SK-N-SH treated with all-trans-retinoic acid at 6 μM for 48 hours (cell line): Measurements from ENCODE around the gene RHNO1.

Source experiments
- ATAC-seq: fragments of 200-7000 bp; cut with Tn5 transposase; 3 replicates; pipeline ENCODE4 v1.9.1; 2020; ENCODE audit warnings: mild to moderate bottlenecking, moderate library complexity
- ARNTL ChIP-seq: fragments of 450-650 bp; formaldehyde crosslinking; IDR thresholded peaks from 2 replicates; pipeline ENCODE4 v1.5.0; 2020; ENCODE audit warnings: low read depth, mild to moderate bottlenecking, moderate library complexity, borderline replicate concordance
- BACH2 ChIP-seq: fragments of 250-450 bp; sonication (Bioruptor Pico); IDR thresholded peaks from 2 replicates; pipeline ENCODE4 v1.9.0; 2021; ENCODE audit warnings: mild to moderate bottlenecking, borderline replicate concordance
- CREB5 ChIP-seq: fragments of 250-450 bp; sonication (Bioruptor Pico); IDR thresholded peaks from 2 replicates; pipeline ENCODE4 v1.5.1; 2020; ENCODE audit warnings: low read depth, mild to moderate bottlenecking, moderate library complexity
- CSDC2 ChIP-seq: fragments of 250-450 bp; sonication (Bioruptor Pico); IDR thresholded peaks from 2 replicates; pipeline ENCODE4 v1.5.0; 2020; ENCODE audit warnings: mild to moderate bottlenecking, moderate library complexity
- GLIS3 ChIP-seq: fragments of 250-450 bp; sonication (Bioruptor Pico); IDR thresholded peaks from 2 replicates; pipeline ENCODE4 v1.5.0; 2020; ENCODE audit warnings: mild to moderate bottlenecking, moderate library complexity
- ISL1 ChIP-seq: fragments of 250-450 bp; sonication (Bioruptor Pico); IDR thresholded peaks from 2 replicates; pipeline ENCODE4 v2.1.2; 2022; ENCODE audit warnings: mild to moderate bottlenecking, moderate library complexity
- OSR1 ChIP-seq: fragments of 250-450 bp; sonication (Bioruptor Pico); IDR thresholded peaks from 2 replicates; pipeline ENCODE4 v1.8.0; 2022; ENCODE audit warnings: moderate library complexity, mild to moderate bottlenecking, inconsistent platforms
- PATZ1 ChIP-seq: fragments of 250-450 bp; sonication (Bioruptor Pico); IDR thresholded peaks from 2 replicates; pipeline ENCODE4 v1.8.0; 2020; ENCODE audit warnings: mild to moderate bottlenecking, moderate library complexity, borderline replicate concordance
- RARB ChIP-seq: fragments of 250-450 bp; sonication (Bioruptor Pico); IDR thresholded peaks from 2 replicates; pipeline ENCODE4 v1.8.0; 2021; ENCODE audit warnings: mild to moderate bottlenecking, moderate library complexity
- SNAI2 ChIP-seq: fragments of 250-450 bp; sonication (Bioruptor Pico); IDR thresholded peaks from 2 replicates; pipeline ENCODE4 v1.5.0; 2020; ENCODE audit warnings: mild to moderate bottlenecking, moderate library complexity
- TCF4 ChIP-seq: fragments of 250-450 bp; sonication (Bioruptor Pico); IDR thresholded peaks from 2 replicates; pipeline ENCODE4 v1.8.0; 2021; ENCODE audit warnings: mild to moderate bottlenecking, moderate library complexity, borderline replicate concordance
- TOX ChIP-seq: fragments of 250-450 bp; sonication (Bioruptor Pico); IDR thresholded peaks from 2 replicates; pipeline ENCODE4 v1.8.0; 2021; ENCODE audit warnings: mild to moderate bottlenecking, moderate library complexity, borderline replicate concordance
- ZC3H10 ChIP-seq: fragments of 250-450 bp; sonication (Bioruptor Pico); IDR thresholded peaks from 2 replicates; pipeline ENCODE4 v1.5.1; 2021; ENCODE audit warnings: mild to moderate bottlenecking, moderate library complexity
- ZFP3 ChIP-seq: fragments of 250-450 bp; sonication (Bioruptor Pico); IDR thresholded peaks from 2 replicates; pipeline ENCODE4 v1.5.0; 2020; ENCODE audit warnings: mild to moderate bottlenecking, moderate library complexity
- ZFP30 ChIP-seq: fragments of 450-650 bp; formaldehyde crosslinking; IDR thresholded peaks from 2 replicates; pipeline ENCODE4 v1.5.0; 2022; ENCODE audit warnings: mild to moderate bottlenecking, moderate library complexity
- ZNF565 ChIP-seq: fragments of 450-650 bp; formaldehyde crosslinking; conservative IDR thresholded peaks from 2 replicates; pipeline ENCODE4 v1.5.0; 2020; ENCODE audit warnings: low read depth, mild to moderate bottlenecking, moderate library complexity
- ZNF70 ChIP-seq: fragments of 450-650 bp; formaldehyde crosslinking; IDR thresholded peaks from 2 replicates; pipeline ENCODE4 v1.5.0; 2020; ENCODE audit warnings: mild to moderate bottlenecking, moderate library complexity
- ZNF8 ChIP-seq: fragments of 450-650 bp; formaldehyde crosslinking; IDR thresholded peaks from 2 replicates; pipeline ENCODE4 v1.5.0; 2020; ENCODE audit warnings: mild to moderate bottlenecking, moderate library complexity
- TF ChIP-seq, protein P1 (sequence below): fragments of 250-450 bp; sonication (Bioruptor Pico); IDR thresholded peaks from 2 replicates; pipeline ENCODE4 v1.5.0; 2020; ENCODE audit warnings: mild to moderate bottlenecking, moderate library complexity

The RHNO1 gene

DNA sequence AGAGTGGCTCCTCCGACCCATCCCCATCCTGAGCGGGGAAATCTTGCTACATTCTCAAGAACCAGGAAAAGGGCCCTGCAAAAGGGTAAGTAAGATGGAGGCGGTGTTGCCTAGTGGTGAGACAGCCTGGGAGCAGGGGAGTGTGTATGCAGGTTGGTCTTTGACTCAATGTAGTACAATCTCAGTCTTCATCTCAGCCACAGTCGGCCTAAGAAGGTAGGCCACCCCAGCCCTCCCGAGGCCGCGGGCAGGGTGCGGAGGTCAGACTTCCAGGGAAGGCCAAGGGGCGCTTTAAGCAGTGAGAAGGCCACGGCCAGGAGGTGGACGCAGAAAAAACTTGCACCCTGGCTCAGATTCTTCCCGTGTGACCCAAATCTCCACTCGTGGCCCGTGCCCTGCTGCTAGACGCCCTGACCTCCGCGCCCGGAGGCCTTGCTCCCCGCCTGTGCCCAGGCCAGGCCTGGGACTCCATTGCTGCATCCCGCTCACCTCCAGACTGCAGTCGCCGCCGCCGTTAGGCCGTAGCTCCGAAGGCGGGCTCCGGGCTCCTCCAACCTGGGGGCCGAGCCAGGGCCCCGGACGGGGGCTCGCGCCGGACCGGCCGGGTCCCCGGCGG, 484 bp upstream of the RHNO1 start:
- ATAC-seq = peak; percentile 83
- TF ChIP-seq ZFP3 (CRISPR knock-in tag) (no peak), BACH2 (no peak), CREB5 (CRISPR knock-in tag) (no peak), TCF4 (CRISPR knock-in tag) (no peak), TOX (CRISPR knock-in tag) (no peak), ZNF70 (CRISPR knock-in tag) (no peak)
- TF ChIP-seq, protein P1, sequence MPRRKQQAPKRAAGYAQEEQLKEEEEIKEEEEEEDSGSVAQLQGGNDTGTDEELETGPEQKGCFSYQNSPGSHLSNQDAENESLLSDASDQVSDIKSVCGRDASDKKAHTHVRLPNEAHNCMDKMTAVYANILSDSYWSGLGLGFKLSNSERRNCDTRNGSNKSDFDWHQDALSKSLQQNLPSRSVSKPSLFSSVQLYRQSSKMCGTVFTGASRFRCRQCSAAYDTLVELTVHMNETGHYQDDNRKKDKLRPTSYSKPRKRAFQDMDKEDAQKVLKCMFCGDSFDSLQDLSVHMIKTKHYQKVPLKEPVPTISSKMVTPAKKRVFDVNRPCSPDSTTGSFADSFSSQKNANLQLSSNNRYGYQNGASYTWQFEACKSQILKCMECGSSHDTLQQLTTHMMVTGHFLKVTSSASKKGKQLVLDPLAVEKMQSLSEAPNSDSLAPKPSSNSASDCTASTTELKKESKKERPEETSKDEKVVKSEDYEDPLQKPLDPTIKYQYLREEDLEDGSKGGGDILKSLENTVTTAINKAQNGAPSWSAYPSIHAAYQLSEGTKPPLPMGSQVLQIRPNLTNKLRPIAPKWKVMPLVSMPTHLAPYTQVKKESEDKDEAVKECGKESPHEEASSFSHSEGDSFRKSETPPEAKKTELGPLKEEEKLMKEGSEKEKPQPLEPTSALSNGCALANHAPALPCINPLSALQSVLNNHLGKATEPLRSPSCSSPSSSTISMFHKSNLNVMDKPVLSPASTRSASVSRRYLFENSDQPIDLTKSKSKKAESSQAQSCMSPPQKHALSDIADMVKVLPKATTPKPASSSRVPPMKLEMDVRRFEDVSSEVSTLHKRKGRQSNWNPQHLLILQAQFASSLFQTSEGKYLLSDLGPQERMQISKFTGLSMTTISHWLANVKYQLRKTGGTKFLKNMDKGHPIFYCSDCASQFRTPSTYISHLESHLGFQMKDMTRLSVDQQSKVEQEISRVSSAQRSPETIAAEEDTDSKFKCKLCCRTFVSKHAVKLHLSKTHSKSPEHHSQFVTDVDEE = no peak

DNA sequence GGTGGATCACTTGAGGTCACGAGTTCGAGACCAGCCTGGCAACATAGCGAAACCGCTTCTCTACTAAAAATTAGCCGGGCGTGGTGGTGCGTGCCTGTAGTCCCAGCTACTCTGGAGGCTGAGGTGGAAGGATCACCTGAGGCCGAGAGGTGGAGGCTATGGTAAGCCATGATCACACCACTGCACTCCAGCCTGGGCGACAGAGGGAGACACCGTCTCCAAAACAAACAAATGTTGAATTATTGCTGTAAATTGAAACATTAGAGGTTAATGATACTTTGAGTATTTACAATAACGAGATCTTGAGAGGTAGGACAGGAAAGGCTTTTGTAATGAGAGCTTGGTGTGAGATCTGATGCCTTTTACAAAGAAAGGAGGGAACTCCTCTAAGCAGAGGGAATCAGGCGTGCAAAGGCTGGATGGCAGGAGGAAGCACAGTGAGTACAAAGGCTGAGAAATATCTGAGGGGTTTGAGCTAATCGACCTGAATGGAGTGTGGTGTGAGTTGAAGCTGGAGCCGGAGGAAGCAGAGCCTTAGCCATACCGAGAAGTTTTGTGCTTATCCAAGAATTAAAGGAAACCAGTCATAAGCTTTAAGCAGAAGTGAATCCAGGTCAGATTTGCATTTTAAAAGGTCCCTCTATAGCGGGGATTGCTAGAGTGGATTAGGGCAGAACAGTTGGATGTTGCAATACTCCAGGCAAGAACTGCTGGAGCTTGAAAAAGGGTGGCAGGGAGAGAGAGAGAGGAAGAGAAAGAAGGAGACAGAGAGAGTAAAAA, 1.1 kb downstream of the RHNO1 start:
- TF ChIP-seq ZNF565 (CRISPR knock-in tag) (no peak), ZNF8 (CRISPR knock-in tag) (no peak), GLIS3 (CRISPR knock-in tag) (no peak), RARB (CRISPR knock-in tag) (no peak), SNAI2 (no peak), ZFP30 (CRISPR knock-in tag) (no peak), OSR1 (CRISPR knock-in tag) (no peak), PATZ1 (CRISPR knock-in tag) (no peak), ZNF70 (CRISPR knock-in tag) (no peak), TOX (CRISPR knock-in tag) (no peak), ISL1 (CRISPR knock-in tag) (no peak)
- TF ChIP-seq, all 23 proteins: peak for 0
- ATAC-seq = no peak

DNA sequence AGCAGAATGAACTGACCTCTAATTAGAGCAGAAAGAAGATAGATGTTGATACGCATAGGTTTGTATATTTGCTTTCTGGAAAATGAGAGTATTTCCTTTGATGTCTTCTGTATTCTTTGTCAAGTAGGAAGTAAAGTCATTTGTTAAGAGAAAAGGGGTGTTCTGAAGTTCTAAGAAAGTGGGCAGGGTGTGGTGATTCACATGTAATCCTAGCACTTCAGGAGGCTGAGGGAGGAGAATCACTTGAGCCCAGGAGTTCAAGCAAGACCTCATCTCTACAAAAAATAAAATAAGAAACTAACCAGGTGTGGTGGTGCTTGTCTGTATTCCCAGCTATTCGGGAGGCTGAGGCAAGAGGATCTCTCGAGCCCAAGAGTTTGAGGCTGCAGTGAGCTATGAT, 2.8 kb downstream of the RHNO1 start:
- TF ChIP-seq GLIS3 (CRISPR knock-in tag) (no peak), PATZ1 (CRISPR knock-in tag) (no peak)
- ATAC-seq = no peak

DNA sequence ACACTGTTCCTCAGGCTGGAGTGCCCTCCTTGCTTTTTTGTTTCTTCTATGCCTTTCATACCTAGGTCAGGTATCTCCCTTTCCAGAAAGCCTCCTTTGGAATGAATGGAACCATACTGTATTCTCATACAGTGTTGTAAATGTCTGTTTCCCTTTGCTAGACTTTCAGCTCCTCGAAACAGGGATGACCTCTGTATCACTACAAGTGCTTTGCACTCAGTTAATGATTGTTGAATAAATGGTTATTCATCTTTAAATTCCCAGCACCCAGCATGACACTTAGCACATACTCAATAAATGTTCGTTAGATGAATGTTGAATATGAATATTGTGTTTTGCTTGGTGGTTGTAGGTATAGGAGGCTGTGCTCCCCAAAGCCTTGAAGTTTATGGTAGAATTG, 7.8 kb downstream of the RHNO1 start:
- no peak for TF ChIP-seq ZFP3 (CRISPR knock-in tag)
- TF ChIP-seq ISL1 (CRISPR knock-in tag) = no peak
- TF ChIP-seq CSDC2 (CRISPR knock-in tag) = no peak
- no peak for TF ChIP-seq SNAI2
- TF ChIP-seq TOX (CRISPR knock-in tag) = no peak
- no peak for TF ChIP-seq OSR1 (CRISPR knock-in tag)
- no peak for TF ChIP-seq ZNF70 (CRISPR knock-in tag)
- TF ChIP-seq, protein P1 = no peak
- no peak for TF ChIP-seq ZFP30 (CRISPR knock-in tag)
- TF ChIP-seq ARNTL (CRISPR knock-in tag) = no peak
- no peak for TF ChIP-seq RARB (CRISPR knock-in tag)
- no peak for TF ChIP-seq ZC3H10 (CRISPR knock-in tag)
- TF ChIP-seq, all 23 proteins: peak for 0
- ATAC-seq = no peak
